HFF-Myc (cell line): ENCODE results near the gene DNM1.

Experiments used
- DNase-seq: peaks from one replicate; pipeline ENCODE4 v3.0.0-alpha.2; 2011; ENCODE audit warnings: low read depth; ENCODE audit errors: extremely low read depth
- H3K4me3 ChIP-seq: replicated peaks from 2 replicates; pipeline ENCODE4 v1.5.1; 2011; ENCODE audit warnings: low read depth, mild to moderate bottlenecking, control low read depth, low read length
- TF ChIP-seq, protein P1 (sequence below): IDR thresholded peaks from 2 replicates; pipeline ENCODE4 v1.5.1; 2012; ENCODE audit warnings: mild to moderate bottlenecking, low read depth, low read length, control low read depth; ENCODE audit errors: missing control alignments

DNM1 gene

GRCh38 chr9:128187361-128187760, 15.8 kb upstream of the DNM1 start:
- DNase-seq = no peak
- no peak overlapping the region for H3K4me3 ChIP-seq
- TF ChIP-seq, protein P1, sequence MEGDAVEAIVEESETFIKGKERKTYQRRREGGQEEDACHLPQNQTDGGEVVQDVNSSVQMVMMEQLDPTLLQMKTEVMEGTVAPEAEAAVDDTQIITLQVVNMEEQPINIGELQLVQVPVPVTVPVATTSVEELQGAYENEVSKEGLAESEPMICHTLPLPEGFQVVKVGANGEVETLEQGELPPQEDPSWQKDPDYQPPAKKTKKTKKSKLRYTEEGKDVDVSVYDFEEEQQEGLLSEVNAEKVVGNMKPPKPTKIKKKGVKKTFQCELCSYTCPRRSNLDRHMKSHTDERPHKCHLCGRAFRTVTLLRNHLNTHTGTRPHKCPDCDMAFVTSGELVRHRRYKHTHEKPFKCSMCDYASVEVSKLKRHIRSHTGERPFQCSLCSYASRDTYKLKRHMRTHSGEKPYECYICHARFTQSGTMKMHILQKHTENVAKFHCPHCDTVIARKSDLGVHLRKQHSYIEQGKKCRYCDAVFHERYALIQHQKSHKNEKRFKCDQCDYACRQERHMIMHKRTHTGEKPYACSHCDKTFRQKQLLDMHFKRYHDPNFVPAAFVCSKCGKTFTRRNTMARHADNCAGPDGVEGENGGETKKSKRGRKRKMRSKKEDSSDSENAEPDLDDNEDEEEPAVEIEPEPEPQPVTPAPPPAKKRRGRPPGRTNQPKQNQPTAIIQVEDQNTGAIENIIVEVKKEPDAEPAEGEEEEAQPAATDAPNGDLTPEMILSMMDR = no peak

DNA sequence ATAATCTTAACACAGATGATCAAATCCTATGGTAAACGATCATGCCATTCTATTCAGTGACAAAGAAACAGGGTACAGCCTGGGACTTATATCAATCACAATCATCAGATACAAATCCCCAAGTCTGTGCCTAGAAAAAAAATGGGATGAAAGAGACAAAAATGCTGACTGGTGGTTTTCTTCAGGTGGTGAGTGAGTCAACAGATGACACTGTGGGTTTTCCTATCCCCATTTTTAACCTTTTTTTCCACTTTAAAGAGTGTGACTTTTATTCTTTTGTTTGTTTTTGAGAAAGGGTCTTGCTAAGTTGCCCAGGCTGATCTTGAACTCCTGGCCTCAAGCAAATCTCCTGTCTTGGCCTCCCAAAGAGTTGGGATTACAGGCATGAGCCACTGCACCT, 15.0 kb upstream of the DNM1 start:
- H3K4me3 ChIP-seq = no peak overlapping the region
- TF ChIP-seq, protein P1 = no peak
- no peak for DNase-seq

- no peak for DNase-seq
- H3K4me3 ChIP-seq = peak overlapping the region; percentile 64
- TF ChIP-seq, protein P1 = no peak
These were observed 13.2 kb upstream of the DNM1 start for GRCh38 chr9:128190013-128190412.

DNA sequence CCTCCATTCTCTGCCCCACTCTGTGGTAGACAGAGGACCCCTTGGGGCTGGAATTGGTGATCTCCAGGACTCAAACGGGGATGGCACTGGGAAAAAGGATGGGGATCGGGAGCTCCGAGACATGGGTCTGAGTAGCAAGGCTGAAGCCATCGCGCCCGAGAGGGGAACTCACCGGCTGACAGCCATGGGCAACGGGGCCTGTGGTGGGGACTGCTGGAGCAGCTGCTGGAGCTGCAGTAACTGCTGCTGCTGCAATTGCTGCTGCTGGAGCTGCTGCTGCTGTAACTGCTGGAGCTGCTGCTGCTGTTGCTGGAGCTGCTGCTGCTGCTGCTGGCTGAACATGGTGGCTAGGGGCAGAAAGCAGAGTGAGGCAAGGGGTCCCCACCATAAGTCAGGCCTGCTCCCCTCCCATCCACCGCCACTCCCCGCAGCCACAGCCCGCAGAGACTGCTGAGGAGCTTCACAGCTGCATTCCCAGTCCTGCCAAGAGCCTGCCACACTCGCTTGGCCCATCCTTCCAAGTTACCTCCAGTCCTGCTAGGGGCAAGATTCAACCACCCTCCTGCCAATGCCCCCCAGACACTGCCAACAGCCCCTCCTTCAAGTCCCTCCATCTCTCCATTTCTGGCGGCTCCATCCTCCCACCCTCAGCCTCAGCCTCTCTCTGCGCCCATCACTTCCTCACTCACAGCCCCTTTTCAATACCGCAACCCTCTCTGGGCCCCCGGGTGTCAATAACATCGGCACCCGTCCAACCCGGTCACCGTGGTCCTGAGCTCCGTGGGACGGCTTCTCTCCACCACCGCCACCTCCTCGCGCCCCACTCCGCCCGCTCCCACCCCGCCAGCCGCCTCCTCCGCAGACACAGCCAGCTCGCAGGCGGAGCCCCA, 12.4 kb upstream of the DNM1 start:
- TF ChIP-seq, protein P1 = no peak
- H3K4me3 ChIP-seq = peak overlapping the region; percentile 64
- DNase-seq = no peak

GRCh38 chr9:128191406-128192046, 11.7 kb upstream of the DNM1 start, which contains the start of gene CIZ1:
CIZ1 (minus strand) TSS chr9:128191572; CDS start chr9:128190857, 715 bp downstream.
- no peak for DNase-seq
- TF ChIP-seq, protein P1 = peak; percentile 71
- peak within 1 kb of the TSS; percentile 64 for H3K4me3 ChIP-seq

DNA sequence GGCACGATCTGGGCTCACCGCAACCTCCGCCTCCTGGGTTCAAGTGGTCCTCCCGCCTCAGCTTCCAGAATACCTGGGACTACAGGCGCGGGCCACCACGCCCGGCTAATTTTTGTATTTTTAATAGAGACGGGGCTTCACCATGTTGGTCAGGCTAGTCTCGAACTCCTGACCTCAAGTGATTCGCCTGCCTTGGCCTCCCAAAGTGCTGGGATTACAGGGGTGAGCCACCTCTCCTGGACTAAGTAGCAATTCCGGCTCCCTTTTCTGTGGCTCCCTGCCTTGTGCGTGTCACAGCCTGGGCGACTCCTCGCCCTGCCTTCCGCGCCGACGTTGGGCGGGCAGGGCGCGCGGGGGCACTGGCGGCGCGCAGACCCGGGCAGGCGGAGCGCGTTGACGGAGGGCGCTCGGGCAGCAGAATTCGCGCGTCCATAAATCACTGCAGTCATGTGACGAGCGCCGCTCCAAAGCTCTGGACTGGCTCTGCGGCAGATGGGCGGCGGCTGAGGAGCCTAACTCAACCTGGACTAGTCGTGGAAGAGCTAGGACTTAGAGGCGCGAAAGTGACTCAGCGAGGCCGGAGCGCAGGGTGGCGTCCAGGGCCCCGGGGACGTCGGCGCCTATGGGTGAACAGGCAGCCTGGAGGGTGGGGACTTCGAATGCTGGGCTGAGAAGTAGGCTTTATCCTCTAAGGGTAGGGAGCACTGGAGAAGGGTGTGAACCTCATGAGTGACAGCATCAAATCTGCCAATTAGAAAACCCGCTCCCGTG, 10.4 kb upstream of the DNM1 start:
- DNase-seq = peak; percentile 83
- peak overlapping the region; percentile 64 for H3K4me3 ChIP-seq

More for the DNA sequence above, 10.4 kb upstream of the DNM1 start:
- TF ChIP-seq, protein P1 = no peak
